Spleen (tissue), 11 donors: Measurements from ENCODE around the gene B4GALT2. TPM values are rescaled to one million over a fixed set of nuclear protein-coding genes. Genes with fewer than 3 reads are reported as not detected.

Source experiments
- DNase-seq: peaks from one replicate; pipeline ENCODE4 v3.0.0-alpha.2; 2020
- H3K27ac ChIP-seq, 8 donors: fragments of 200-600 bp; sonication (generic) in 7 of 8; 1 replicate in 4 of 8; 2 replicates in 4 of 8; pipeline versions ENCODE4 v1.5.0 to v1.8.0; 2016 to 2021; ENCODE audit warnings: inconsistent platforms in 4 of 8, mild to moderate bottlenecking in 4 of 8, moderate library complexity in 1 of 8
- H3K27me3 ChIP-seq, 7 donors: fragments of 200-600 bp; sonication (generic) in 6 of 7; replicated peaks in 1 of 7; 1 replicate in 4 of 7; 2 replicates in 3 of 7; pipeline versions ENCODE4 v1.5.0 to v1.8.0; 2016 to 2021; ENCODE audit warnings: inconsistent platforms in 3 of 7, mild to moderate bottlenecking in 1 of 7
- H3K36me3 ChIP-seq, 6 donors: fragments of 200-600 bp; sonication (generic) in 5 of 6; 1 replicate in 4 of 6; 2 replicates in 2 of 6; pipeline versions ENCODE4 v1.5.0 to v1.8.0; 2016 to 2021; ENCODE audit warnings: inconsistent platforms in 2 of 6
- H3K4me1 ChIP-seq, 6 donors: fragments of 200-600 bp; sonication (generic) in 5 of 6; 1 replicate in 3 of 6; 2 replicates in 3 of 6; pipeline versions ENCODE4 v1.5.0 to v1.8.0; 2016 to 2021; ENCODE audit warnings: inconsistent platforms in 3 of 6
- H3K4me3 ChIP-seq, 8 donors: fragments of 200-600 bp; sonication (generic) in 7 of 8; 1 replicate in 4 of 8; 2 replicates in 4 of 8; pipeline versions ENCODE4 v1.5.0 to v1.8.0; 2016 to 2021; ENCODE audit warnings: inconsistent platforms in 4 of 8, mild to moderate bottlenecking in 4 of 8, moderate library complexity in 2 of 8
- H3K9me3 ChIP-seq, 8 donors: fragments of 200-600 bp; sonication (generic) in 7 of 8; 1 replicate in 4 of 8; 2 replicates in 4 of 8; pipeline versions ENCODE4 v1.5.0 to v1.8.0; 2016 to 2021; ENCODE audit warnings: inconsistent platforms in 4 of 8
- POLR2A ChIP-seq, 3 donors: fragments of 450-650 bp; IDR thresholded peaks; one replicate each; pipeline ENCODE4 v1.5.1; 2017; ENCODE audit warnings: antibody characterized with exemption in 3 of 3, mild to moderate bottlenecking in 1 of 3
- POLR2AphosphoS5 ChIP-seq, 3 donors: sonication (generic); formaldehyde crosslinking; IDR thresholded peaks; one replicate each; pipeline ENCODE4 v1.5.1; 2017; ENCODE audit warnings: antibody characterized with exemption in 3 of 3
- WGBS, 5 donors: extraction: QIAGEN DNeasy Blood & Tissue Kit in 3 of 5; methylation state at CpG; one replicate each; pipeline versions ENCODE4 v1.1.5 to v1.1.7; 2013 to 2018; 5-methylcytosine and 5-hydroxymethylcytosine counted together
- intact Hi-C: fragments of 100-400 bp; cut with DNase I; formaldehyde crosslinking; loops from one replicate; pipeline ENCODE4 v1.15.0; 2023; ENCODE audit warnings: low total_unique reads
- polyA plus RNA-seq, 3 donors: library from polyadenylated mRNA; stranded (reverse); fragments of 200-250 nt; gene quantifications; one replicate each; pipeline ENCODE4 v1.2.1, GENCODE V29; 2013
- total RNA-seq, 7 donors: library from RNA; depleted of rRNA in 3 of 7; stranded (reverse); fragments of >200 nt in 3 of 7; fragmentation: NEBNext Ultra II Directional in 4 of 7; extraction: Animal tissue kit (Norgen Biotek cat#: 25700) in 4 of 7; gene quantifications; one replicate each; pipeline versions ENCODE4 v1.1.0 to v1.2.1, GENCODE V29; 2016 to 2021
- TF ChIP-seq, protein P1 (sequence below), 11 experiments: fragments of 200-600 bp in 7 of 11; fragments of 450-650 bp in 4 of 11; sonication (generic) in 4 of 11; IDR thresholded peaks in 8 of 11; conservative IDR thresholded peaks in 3 of 11; 1 replicate in 7 of 11; 2 replicates in 4 of 11; pipeline versions ENCODE4 v1.4.0 to v1.8.0; 2016 to 2021; ENCODE audit warnings: antibody characterized with exemption in 11 of 11, inconsistent platforms in 4 of 11, mild to moderate bottlenecking in 1 of 11
- donor health status: healthy with polysubstance abuse.
- donor health status: DM: no; HTN: no; CAD: no; lungs with moderate emphysema.
- donor health status: DM: no; HTN: no; CAD: no.
- donor health status: Bipolar disorder and iron deficiency.
- donor health status: healthy.
- donor health status: DM: no; HTN: no; CAD: no.
- donor health status: DM: yes; HTN: yes; CAD: no.

The B4GALT2 gene
- total and polyA plus RNA-seq, 10 donors = 7.0 to 23.3 (median 12.8) TPM

GRCh38 chr1:43960798-43961197 is 18.2 kb upstream of the B4GALT2 start:
- Histone ChIP-seq H3K4me3 (no peak overlapping the region), H3K27ac (no peak overlapping the region), H3K36me3 (peaks cover 0 to 96% (median 45%) of the 10 kb centered on the region in 6 donors), H3K27me3 (no peaks in the 10 kb centered on the region), H3K4me1 (no peaks in the 10 kb centered on the region), H3K9me3 (no peaks in the 10 kb centered on the region)
- 82 to 96% (median 94%) methylated on average over 6 to 8 of the region's 8 CpGs for whole genome bisulfite sequencing, 5 donors
- no peak for DNase-seq
- intact Hi-C loops = no loop called here
- TF ChIP-seq POLR2AphosphoS5 (IDR thresholded peaks at IDR 0.05) (no peak), POLR2A (IDR thresholded peaks at IDR 0.05) (no peak)
- TF ChIP-seq, protein P1, sequence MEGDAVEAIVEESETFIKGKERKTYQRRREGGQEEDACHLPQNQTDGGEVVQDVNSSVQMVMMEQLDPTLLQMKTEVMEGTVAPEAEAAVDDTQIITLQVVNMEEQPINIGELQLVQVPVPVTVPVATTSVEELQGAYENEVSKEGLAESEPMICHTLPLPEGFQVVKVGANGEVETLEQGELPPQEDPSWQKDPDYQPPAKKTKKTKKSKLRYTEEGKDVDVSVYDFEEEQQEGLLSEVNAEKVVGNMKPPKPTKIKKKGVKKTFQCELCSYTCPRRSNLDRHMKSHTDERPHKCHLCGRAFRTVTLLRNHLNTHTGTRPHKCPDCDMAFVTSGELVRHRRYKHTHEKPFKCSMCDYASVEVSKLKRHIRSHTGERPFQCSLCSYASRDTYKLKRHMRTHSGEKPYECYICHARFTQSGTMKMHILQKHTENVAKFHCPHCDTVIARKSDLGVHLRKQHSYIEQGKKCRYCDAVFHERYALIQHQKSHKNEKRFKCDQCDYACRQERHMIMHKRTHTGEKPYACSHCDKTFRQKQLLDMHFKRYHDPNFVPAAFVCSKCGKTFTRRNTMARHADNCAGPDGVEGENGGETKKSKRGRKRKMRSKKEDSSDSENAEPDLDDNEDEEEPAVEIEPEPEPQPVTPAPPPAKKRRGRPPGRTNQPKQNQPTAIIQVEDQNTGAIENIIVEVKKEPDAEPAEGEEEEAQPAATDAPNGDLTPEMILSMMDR (IDR thresholded peaks at IDR 0.05 in 8 of 11, conservative IDR thresholded peaks at IDR 0.05 in 3 of 11) = no peak

DNA sequence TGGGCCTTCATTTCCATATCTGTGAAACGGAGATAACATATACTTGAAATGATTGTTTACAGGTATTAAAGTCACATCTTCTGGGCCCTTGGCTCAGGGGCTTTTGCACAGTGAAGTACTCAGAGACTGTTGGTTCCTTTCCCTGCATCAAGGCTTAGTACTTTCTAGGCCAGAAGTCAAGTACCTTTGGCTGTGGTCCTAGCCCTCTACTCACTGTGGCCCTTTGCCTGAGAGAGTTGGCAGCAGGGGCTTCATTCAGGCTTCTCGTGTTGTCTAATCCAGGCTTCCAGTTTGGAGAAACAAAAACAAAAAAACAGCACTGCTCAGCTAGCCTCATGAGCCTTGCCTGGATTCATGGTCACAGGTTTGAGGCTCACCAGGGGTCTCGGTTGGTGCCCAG is 17.3 kb upstream of the B4GALT2 start:
- Histone ChIP-seq H3K36me3 (peaks cover 0 to 96% (median 38%) of the 10 kb centered on the region in 6 donors), H3K27ac (no peak overlapping the region), H3K4me1 (no peaks in the 10 kb centered on the region), H3K9me3 (no peaks in the 10 kb centered on the region), H3K4me3 (no peak overlapping the region), H3K27me3 (no peaks in the 10 kb centered on the region)
- no peak for DNase-seq
- WGBS, 5 donors = 83 to 91% (median 89%) methylated on average over 3 of the region's 3 CpGs
- TF ChIP-seq, protein P1 (IDR thresholded peaks at IDR 0.05 in 8 of 11, conservative IDR thresholded peaks at IDR 0.05 in 3 of 11) = no peak
- no peak for TF ChIP-seq POLR2A (IDR thresholded peaks at IDR 0.05)
- no peak for TF ChIP-seq POLR2AphosphoS5 (IDR thresholded peaks at IDR 0.05)
- intact Hi-C loops = no loop called here

DNA sequence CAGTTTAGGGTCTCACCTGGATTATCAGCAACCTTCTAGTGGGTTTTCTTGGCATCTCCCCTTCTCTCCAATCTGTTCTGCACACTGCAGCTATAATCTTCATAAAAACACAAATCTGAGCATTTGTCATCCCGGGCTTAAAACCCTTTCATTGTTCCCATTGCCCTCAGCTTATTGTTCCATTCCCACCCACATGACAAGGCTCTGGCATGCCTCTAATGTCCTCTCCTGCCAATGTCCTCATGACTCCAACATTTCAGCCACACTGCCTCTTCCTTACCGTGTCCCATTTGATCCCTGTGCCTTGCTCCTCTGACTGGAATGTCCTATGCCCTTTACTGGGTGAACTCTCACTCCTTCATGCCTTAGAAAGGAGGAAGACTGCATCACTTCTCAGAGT is 16.7 kb upstream of the B4GALT2 start:
- DNase-seq = no peak
- 92 to 95% (median 93%) methylated on average over 2 of the region's 2 CpGs for WGBS, 5 donors
- TF ChIP-seq POLR2AphosphoS5 (IDR thresholded peaks at IDR 0.05) = no peak
- TF ChIP-seq, protein P1 (IDR thresholded peaks at IDR 0.05 in 8 of 11, conservative IDR thresholded peaks at IDR 0.05 in 3 of 11) = no peak
- TF ChIP-seq POLR2A (IDR thresholded peaks at IDR 0.05) = no peak
- intact Hi-C loops = no loop called here
- no peaks in the 10 kb centered on the region for H3K9me3 ChIP-seq
- H3K27me3 ChIP-seq = no peaks in the 10 kb centered on the region
- peaks cover 0 to 96% (median 34%) of the 10 kb centered on the region in 6 donors for H3K36me3 ChIP-seq
- no peaks in the 10 kb centered on the region for H3K4me1 ChIP-seq
- no peak overlapping the region for H3K4me3 ChIP-seq
- no peak overlapping the region for H3K27ac ChIP-seq

DNA sequence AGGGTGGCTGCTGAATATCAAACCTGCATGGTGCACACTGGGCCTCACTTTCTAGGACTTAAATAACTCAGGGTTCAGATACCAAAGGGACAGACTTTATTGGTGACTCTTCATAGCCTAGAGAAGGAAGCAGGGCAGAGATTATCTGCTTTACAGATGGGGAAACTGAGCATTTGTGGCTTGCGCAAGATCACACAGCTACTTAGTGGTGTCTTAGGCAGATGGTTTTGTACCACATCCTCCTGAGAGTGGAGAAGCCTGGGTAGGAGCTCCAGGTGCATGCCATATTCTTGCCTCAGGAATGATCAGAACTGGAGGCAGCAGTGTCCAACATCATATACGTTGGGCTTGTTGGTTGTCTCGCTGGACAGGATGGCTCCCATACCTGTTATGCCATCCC is 16.0 kb upstream of the B4GALT2 start:
- Histone ChIP-seq H3K27me3 (no peaks in the 10 kb centered on the region), H3K4me1 (no peaks in the 10 kb centered on the region), H3K36me3 (peaks cover 0 to 95% (median 27%) of the 10 kb centered on the region in 6 donors), H3K4me3 (no peak overlapping the region), H3K9me3 (no peaks in the 10 kb centered on the region), H3K27ac (no peak overlapping the region)
- DNase-seq = no peak
- WGBS, 5 donors = 85 to 96% (median 95%) methylated on average over 3 of the region's 3 CpGs
- intact Hi-C loops = no loop called here
- TF ChIP-seq POLR2AphosphoS5 (IDR thresholded peaks at IDR 0.05) (no peak), POLR2A (IDR thresholded peaks at IDR 0.05) (no peak)

- intact Hi-C loops = no loop called here
- no peaks in the 10 kb centered on the region for H3K27me3 ChIP-seq
- WGBS, 5 donors = 57 to 87% (median 64%) methylated on average over 5 of the region's 5 CpGs
- no peaks in the 10 kb centered on the region for H3K4me1 ChIP-seq
- H3K27ac ChIP-seq = no peak overlapping the region
- H3K9me3 ChIP-seq = no peaks in the 10 kb centered on the region
- H3K4me3 ChIP-seq = no peak overlapping the region
- peaks cover 0 to 87% (median 21%) of the 10 kb centered on the region in 6 donors for H3K36me3 ChIP-seq
- TF ChIP-seq, protein P1 (IDR thresholded peaks at IDR 0.05 in 8 of 11, conservative IDR thresholded peaks at IDR 0.05 in 3 of 11) = no peak
- no peak for TF ChIP-seq POLR2AphosphoS5 (IDR thresholded peaks at IDR 0.05)
- no peak for TF ChIP-seq POLR2A (IDR thresholded peaks at IDR 0.05)
- peak; percentile 36 for DNase-seq
Measured at GRCh38 chr1:43963890-43964289, 15.1 kb upstream of the B4GALT2 start.
